ENCODE measurements around the gene BPIFB6. TPM values are rescaled to one million over a fixed set of nuclear protein-coding genes. Genes with fewer than 3 reads are reported as not detected.

BPIFB6 gene
- total RNA-seq, 1 donor from 2014 or later: not detected

DNA sequence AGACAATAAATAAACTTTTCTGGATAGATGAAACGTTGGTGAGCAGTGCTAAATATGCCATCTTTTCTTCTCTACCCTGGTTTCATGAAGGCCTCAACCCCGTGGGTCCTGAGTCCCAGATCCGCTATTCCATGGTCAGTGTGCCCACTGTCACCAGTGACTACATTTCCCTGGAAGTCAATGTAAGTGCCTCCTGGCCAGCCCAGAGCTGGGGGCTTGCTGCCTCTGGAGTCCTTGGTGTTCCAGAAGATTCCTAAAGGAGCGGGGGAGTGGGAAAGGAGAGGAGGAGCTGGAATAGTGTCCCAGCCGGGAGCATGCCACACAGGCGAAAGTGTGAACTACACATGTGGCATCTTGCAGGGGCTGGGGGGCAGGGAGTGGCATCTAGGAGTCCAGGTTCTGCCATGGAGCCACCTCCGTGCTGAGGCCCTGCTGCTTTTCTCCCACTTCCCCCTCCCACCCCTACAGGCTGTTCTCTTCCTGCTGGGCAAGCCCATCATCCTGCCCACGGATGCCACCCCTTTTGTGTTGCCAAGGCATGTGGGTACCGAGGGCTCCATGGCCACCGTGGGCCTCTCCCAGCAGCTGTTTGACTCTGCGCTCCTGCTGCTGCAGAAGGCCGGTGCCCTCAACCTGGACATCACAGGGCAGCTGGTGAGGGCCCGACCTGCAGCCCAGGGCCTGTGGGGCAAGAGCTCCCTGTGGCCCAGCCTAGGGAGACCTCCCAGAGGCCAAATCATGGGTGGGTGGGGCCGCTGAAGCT is 13.1 kb upstream of the BPIFB6 start:
- no peak for DNase-seq (ENCODE audit: low read depth)
- no peaks in the 10 kb centered on the region for H3K36me3 ChIP-seq (ENCODE audit: control insufficient read depth, insufficient read depth, low read length)
- no peak overlapping the region for H3K4me3 ChIP-seq (ENCODE audit: low read depth, low read length)
- TF ChIP-seq, protein P1, sequence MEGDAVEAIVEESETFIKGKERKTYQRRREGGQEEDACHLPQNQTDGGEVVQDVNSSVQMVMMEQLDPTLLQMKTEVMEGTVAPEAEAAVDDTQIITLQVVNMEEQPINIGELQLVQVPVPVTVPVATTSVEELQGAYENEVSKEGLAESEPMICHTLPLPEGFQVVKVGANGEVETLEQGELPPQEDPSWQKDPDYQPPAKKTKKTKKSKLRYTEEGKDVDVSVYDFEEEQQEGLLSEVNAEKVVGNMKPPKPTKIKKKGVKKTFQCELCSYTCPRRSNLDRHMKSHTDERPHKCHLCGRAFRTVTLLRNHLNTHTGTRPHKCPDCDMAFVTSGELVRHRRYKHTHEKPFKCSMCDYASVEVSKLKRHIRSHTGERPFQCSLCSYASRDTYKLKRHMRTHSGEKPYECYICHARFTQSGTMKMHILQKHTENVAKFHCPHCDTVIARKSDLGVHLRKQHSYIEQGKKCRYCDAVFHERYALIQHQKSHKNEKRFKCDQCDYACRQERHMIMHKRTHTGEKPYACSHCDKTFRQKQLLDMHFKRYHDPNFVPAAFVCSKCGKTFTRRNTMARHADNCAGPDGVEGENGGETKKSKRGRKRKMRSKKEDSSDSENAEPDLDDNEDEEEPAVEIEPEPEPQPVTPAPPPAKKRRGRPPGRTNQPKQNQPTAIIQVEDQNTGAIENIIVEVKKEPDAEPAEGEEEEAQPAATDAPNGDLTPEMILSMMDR (IDR thresholded peaks at IDR 0.05; ENCODE audit: insufficient read depth, low read length, poor library complexity, severe bottlenecking): no peak
- H3K27me3 ChIP-seq (ENCODE audit: control insufficient read depth, insufficient read depth, low read length): no peaks in the 10 kb centered on the region

DNA sequence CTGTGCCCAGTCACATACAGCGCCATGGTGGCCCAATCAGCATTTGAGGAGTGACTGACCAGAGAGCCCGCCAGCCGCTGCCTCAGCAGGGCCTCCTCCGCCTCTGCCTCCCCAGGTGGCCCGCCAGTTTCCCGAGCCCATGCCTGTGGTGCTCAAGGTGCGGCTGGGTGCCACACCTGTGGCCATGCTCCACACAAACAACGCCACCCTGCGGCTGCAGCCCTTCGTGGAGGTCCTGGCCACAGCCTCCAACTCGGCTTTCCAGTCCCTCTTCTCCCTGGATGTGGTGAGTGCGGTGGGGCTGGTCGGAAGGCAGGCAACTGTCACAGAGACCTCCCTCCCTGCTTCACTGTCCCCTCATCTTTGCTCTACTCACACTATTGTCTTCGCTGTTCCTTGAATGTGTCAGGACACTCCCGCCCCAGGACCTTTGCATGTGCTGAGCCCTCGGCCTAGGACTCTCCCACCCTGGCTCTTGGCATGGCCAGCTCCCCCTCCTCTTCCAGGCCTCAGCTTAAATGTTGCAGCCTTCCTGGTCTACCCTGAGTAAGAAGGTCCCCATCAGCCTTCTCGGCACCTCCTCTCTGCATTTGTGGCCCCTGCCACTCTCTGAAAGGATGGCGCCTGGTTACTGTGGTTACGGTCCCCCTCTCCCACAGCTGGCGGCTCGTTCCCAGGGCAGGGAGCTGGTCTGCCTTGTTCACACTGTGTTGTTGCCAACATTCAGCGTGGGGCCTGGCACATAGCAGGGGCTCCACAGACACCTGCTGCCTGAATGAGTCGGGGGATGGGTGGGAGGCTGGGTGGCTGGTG is 11.8 kb upstream of the BPIFB6 start:
- Histone ChIP-seq H3K36me3 (ENCODE audit: control insufficient read depth, insufficient read depth, low read length) (no peaks in the 10 kb centered on the region), H3K4me3 (ENCODE audit: low read depth, low read length) (no peak overlapping the region), H3K27me3 (ENCODE audit: control insufficient read depth, insufficient read depth, low read length) (no peaks in the 10 kb centered on the region)
- TF ChIP-seq, protein P1 (IDR thresholded peaks at IDR 0.05; ENCODE audit: insufficient read depth, low read length, poor library complexity, severe bottlenecking): no peak
- no peak for DNase-seq (ENCODE audit: low read depth)

DNA sequence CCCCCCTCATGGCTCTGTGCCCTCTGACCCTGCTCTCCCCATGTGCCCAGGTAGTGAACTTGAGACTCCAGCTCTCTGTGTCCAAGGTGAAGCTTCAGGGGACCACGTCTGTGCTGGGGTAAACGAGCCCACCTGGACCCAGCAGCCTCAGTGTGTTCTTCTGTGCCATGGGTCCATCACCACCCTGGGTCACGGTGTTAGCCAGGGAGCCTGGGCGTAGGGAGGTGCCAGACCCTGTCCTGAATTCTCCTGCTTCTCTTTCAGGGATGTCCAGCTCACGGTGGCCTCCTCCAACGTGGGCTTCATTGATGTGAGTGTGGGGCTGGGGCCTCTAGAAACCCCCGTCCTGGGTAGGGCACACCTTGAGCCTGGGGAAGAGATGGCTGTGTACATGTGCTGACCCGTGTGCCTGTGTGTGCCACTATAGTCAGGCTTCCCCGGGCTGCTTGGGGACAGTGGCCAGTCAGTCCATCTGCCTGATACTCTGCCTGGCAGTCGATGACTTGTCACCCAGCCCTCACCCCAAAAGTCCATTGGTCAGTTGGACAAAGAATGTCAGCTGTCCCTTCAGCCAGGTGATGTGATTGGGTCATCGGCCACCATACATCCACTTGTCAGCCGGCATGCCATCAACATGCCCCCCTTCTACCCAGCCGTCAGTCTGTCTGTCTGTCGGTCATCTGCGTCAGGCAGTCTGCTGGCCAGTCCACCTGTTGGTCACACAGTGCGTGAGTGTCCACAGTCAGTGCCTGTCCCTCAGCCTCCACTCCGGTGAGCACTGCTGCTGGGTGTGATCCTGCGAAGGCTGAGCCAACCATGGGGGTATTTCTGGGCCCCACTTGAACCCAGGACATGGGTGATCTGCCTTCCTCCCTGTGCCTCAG is 10.9 kb upstream of the BPIFB6 start:
- TF ChIP-seq, protein P1 (IDR thresholded peaks at IDR 0.05; ENCODE audit: insufficient read depth, low read length, poor library complexity, severe bottlenecking): no peak
- no peak for DNase-seq (ENCODE audit: low read depth)
- H3K36me3 ChIP-seq (ENCODE audit: control insufficient read depth, insufficient read depth, low read length): no peaks in the 10 kb centered on the region
- no peak overlapping the region for H3K4me3 ChIP-seq (ENCODE audit: low read depth, low read length)
- no peaks in the 10 kb centered on the region for H3K27me3 ChIP-seq (ENCODE audit: control insufficient read depth, insufficient read depth, low read length)

DNA sequence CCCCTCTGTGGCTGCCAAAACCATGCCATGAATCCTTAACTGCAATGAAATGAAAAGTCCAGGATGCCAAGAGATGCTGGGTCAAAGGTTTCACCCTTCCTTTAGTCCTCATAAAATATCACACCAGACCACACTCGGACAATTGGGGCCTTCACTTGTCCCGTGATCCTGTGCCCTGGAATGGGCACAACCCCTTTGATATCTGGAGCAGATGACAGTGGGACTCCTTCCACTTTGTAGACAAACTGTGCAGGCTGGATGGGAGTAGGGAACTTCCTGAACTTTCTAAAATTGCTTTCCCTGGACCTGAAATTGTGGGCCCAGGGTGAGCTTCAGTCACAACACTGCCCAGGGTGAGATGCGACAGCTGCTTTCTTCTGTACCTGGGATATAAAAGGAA is 9.6 kb upstream of the BPIFB6 start:
- Histone ChIP-seq H3K36me3 (ENCODE audit: control insufficient read depth, insufficient read depth, low read length) (no peaks in the 10 kb centered on the region), H3K4me3 (ENCODE audit: low read depth, low read length) (no peak overlapping the region), H3K27me3 (ENCODE audit: control insufficient read depth, insufficient read depth, low read length) (no peaks in the 10 kb centered on the region)
- no peak for DNase-seq (ENCODE audit: low read depth)
- TF ChIP-seq, protein P1 (IDR thresholded peaks at IDR 0.05; ENCODE audit: insufficient read depth, low read length, poor library complexity, severe bottlenecking): no peak

DNA sequence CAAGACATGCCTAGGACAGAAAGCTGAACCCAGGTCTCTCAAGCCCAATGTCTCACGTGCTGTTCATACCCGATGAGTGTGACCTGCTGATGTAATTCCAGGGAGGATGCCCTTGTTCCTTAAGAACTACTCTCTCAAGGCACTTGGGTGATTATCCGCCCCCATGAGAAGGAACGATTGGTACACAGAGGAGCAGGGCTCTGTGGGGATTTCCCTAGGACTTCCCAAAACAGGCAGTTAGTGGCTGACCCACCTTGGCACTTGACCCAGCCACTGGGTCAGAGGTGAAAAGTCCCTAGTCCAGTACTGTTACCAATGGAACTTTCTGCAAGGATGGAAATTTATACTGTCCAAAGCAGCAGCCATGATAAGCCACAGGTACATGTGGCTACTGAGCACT is 9.2 kb upstream of the BPIFB6 start:
- Histone ChIP-seq H3K27me3 (ENCODE audit: control insufficient read depth, insufficient read depth, low read length) (no peaks in the 10 kb centered on the region), H3K36me3 (ENCODE audit: control insufficient read depth, insufficient read depth, low read length) (no peaks in the 10 kb centered on the region), H3K4me3 (ENCODE audit: low read depth, low read length) (no peak overlapping the region)
- TF ChIP-seq, protein P1 (IDR thresholded peaks at IDR 0.05; ENCODE audit: insufficient read depth, low read length, poor library complexity, severe bottlenecking): no peak
- DNase-seq (ENCODE audit: low read depth): no peak

Data from kidney epithelial cell (primary cell).